Adrenal gland (tissue), 12 donors: ENCODE results near the gene PICK1. TPM values are rescaled to one million over a fixed set of nuclear protein-coding genes. Genes with fewer than 3 reads are reported as not detected.

Experiments
- DNase-seq, 7 donors: peaks; one replicate each; pipeline ENCODE4 v3.0.0-alpha.2; 2019 to 2020
- H3K27ac ChIP-seq, 5 donors: fragments of 200-600 bp; sonication (generic) in 4 of 5; 1 replicate in 3 of 5; 2 replicates in 2 of 5; pipeline versions ENCODE4 v1.5.1 to v1.8.0; 2016 to 2020; ENCODE audit warnings: mild to moderate bottlenecking in 1 of 5
- H3K27me3 ChIP-seq: fragments of 200-600 bp; 2 replicates; pipeline ENCODE4 v1.8.0; 2021
- H3K36me3 ChIP-seq, 2 donors: fragments of 200-600 bp; replicated peaks in 1 of 2; 1 replicate in 1 of 2; 2 replicates in 1 of 2; pipeline versions ENCODE4 v1.5.1 to v1.8.0; 2018 to 2022
- H3K4me1 ChIP-seq, 2 donors: fragments of 200-600 bp; replicated peaks in 1 of 2; 1 replicate in 1 of 2; 2 replicates in 1 of 2; pipeline versions ENCODE4 v1.5.1 to v1.8.0; 2018 to 2021
- H3K4me3 ChIP-seq, 4 donors: fragments of 200-600 bp; sonication (generic) in 3 of 4; one replicate each; pipeline ENCODE4 v1.5.1; 2016 to 2018
- H3K9me3 ChIP-seq, 3 donors: fragments of 200-600 bp; sonication (generic) in 1 of 3; replicated peaks in 1 of 3; 1 replicate in 2 of 3; 2 replicates in 1 of 3; pipeline versions ENCODE4 v1.5.1 to v1.8.0; 2016 to 2021
- POLR2A ChIP-seq, 2 donors: fragments of 450-650 bp; IDR thresholded peaks; one replicate each; pipeline ENCODE4 v1.6.1; 2017; ENCODE audit warnings: antibody characterized with exemption in 2 of 2, mild to moderate bottlenecking in 2 of 2, moderate library complexity in 1 of 2
- WGBS, 4 donors: extraction: QIAGEN DNeasy Blood & Tissue Kit in 2 of 4; methylation state at CpG; one replicate each; pipeline versions ENCODE4 v1.1.5 to v1.1.7; 2013 to 2017; 5-methylcytosine and 5-hydroxymethylcytosine counted together
- intact Hi-C, 2 donors: fragments of 100-400 bp; cut with DNase I; formaldehyde crosslinking; loops; one replicate each; pipeline versions ENCODE4 v1.14.1 to v1.15.0; 2022 to 2023
- polyA plus RNA-seq, 3 donors: library from polyadenylated mRNA; stranded (reverse); fragments of 200-250 nt in 2 of 3; fragments of 350-450 nt in 1 of 3; fragmentation: Illumina TruSeq in 1 of 3; extraction: RNeasy Lipid Tissue Mini Kit (QIAGEN cat#74804) in 1 of 3; gene quantifications; one replicate each; pipeline ENCODE4 v1.2.3, GENCODE V29; 2013 to 2014
- total RNA-seq, 9 donors: library from RNA; depleted of rRNA in 4 of 9; stranded (reverse); fragments of >200 nt in 4 of 9; fragments of 120-200 nt in 1 of 9; fragmentation: NEBNext Ultra II Directional in 1 of 9; extraction: Animal tissue kit (Norgen Biotek cat#: 25700) in 1 of 9; gene quantifications; one replicate each; pipeline versions ENCODE4 v1.1.0 to v1.2.4, GENCODE V29; 2013 to 2023
- TF ChIP-seq, protein P1 (sequence below), 6 experiments: fragments of 450-650 bp in 4 of 6; fragments of 200-600 bp in 2 of 6; sonication (generic) in 1 of 6; IDR thresholded peaks; 1 replicate in 5 of 6; 2 replicates in 1 of 6; pipeline versions ENCODE4 v1.5.1 to v1.8.0; 2016 to 2021; ENCODE audit warnings: antibody characterized with exemption in 6 of 6, mild to moderate bottlenecking in 2 of 6, moderate library complexity in 1 of 6
- donor health status: healthy with polysubstance abuse.
- donor health status: Bipolar disorder and iron deficiency.
- donor health status: DM: yes; HTN: yes; CAD: no.
- donor health status: DM: no; HTN: no; CAD: no.
- donor health status: DM: no; HTN: no; CAD: no.
- donor health status: DM: yes; HTN: yes; CAD: no.

The PICK1 gene
- total and polyA plus RNA-seq, 12 donors = 28.7 to 93.6 (median 39.0) TPM

DNA sequence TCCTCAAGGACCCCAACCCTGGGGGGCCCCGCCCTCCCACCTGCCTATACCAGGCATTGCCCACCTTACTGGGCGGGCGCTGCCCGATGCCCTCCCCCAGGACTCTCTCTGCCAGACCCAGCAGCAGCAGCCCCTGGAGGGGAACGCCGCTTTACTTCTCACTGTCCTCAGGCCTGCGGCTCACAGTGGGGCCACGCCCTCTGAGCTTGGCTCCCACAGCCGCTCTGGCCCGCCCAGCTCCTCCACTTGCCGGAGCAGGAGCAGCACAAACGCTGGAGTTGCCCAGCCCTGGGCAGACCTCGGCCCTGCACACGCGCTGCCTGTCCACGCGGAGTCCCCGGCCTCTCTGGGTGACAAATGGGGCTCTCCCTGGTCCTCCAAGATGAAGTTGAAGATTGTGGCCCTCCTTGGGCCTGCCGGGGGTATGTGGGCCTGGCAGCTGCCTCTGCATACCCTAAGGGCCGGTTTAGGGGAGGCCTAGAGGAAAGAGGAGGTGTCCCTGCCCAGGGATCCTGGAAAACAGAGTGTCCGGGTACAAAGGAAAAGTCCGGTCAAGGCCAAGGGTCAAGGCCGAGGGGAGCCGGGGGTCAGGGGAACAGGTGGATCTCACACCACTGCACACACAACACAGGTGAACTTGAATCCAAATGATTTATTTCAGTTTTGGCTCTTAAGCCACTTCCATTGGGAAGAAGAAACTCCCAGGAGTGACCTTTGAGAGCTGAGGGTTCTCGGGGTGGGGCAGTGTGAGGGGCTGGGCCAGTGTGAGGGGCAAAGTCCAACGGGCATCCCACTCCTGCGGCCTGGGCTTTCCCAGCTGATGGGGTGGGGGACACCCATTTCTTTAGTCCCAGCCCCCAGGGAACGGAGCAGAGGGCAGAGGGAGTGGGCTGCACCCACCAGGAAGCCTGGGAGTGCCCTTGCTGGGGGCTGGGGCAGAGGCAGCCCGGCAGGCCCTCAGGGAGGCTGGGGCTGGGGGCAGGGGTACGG, 54.0 kb downstream of the PICK1 start:
- H3K4me1 ChIP-seq = peaks cover 0 to 7% of the 10 kb centered on the region in 2 donors
- DNase-seq = no peak

DNA sequence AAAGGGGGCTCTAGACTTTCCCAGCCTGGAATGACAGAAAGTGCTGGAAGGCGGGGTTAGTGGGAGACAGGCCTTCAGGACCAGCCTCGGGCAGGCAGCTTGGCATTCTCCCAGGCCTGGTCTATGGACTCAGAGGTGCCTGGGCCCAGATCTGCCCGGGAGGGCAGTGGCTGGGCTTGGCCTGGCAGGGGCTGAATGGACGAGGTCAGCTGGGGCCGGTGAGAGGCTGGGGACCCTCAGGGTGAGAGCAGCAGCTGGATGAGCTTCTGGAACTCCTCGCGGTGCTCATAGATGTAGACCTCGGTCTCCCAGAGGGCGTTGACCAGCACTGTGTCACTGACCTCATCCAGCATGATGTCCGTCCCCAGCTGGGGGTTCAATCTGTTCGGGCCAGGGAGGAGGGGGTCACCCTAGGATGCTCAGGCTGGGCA, 54.7 kb downstream of the PICK1 start:
- Histone ChIP-seq H3K4me1 (peaks cover 0 to 7% of the 10 kb centered on the region in 2 donors), H3K27me3 (no peaks in the 10 kb centered on the region), H3K9me3 (no peaks in the 10 kb centered on the region), H3K36me3 (no peaks in the 10 kb centered on the region), H3K4me3 (no peak overlapping the region), H3K27ac (no peak overlapping the region)
- intact Hi-C loops = loop anchor here in 1 of 2 donors (10.0 kb wide), 2 partner anchors 113 to 243 kb away; no protein-coding TSS in a partner anchor
- TF ChIP-seq, protein P1, sequence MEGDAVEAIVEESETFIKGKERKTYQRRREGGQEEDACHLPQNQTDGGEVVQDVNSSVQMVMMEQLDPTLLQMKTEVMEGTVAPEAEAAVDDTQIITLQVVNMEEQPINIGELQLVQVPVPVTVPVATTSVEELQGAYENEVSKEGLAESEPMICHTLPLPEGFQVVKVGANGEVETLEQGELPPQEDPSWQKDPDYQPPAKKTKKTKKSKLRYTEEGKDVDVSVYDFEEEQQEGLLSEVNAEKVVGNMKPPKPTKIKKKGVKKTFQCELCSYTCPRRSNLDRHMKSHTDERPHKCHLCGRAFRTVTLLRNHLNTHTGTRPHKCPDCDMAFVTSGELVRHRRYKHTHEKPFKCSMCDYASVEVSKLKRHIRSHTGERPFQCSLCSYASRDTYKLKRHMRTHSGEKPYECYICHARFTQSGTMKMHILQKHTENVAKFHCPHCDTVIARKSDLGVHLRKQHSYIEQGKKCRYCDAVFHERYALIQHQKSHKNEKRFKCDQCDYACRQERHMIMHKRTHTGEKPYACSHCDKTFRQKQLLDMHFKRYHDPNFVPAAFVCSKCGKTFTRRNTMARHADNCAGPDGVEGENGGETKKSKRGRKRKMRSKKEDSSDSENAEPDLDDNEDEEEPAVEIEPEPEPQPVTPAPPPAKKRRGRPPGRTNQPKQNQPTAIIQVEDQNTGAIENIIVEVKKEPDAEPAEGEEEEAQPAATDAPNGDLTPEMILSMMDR (IDR thresholded peaks at IDR 0.05) = no peak
- TF ChIP-seq POLR2A (IDR thresholded peaks at IDR 0.05) = no peak
- DNase-seq = no peak
- 64 to 82% (median 79%) methylated on average over 7 to 11 of the region's 11 CpGs for WGBS, 4 donors

More for the DNA sequence above, 54.0 kb downstream of the PICK1 start:
- Histone ChIP-seq H3K36me3 (no peaks in the 10 kb centered on the region), H3K27me3 (no peaks in the 10 kb centered on the region), H3K27ac (no peak overlapping the region), H3K4me3 (no peak overlapping the region), H3K9me3 (no peaks in the 10 kb centered on the region)
- 86 to 92% (median 90%) methylated on average over 21 to 30 of the region's 30 CpGs for WGBS, 4 donors
- TF ChIP-seq, protein P1 (IDR thresholded peaks at IDR 0.05) = no peak
- TF ChIP-seq POLR2A (IDR thresholded peaks at IDR 0.05) = no peak
- intact Hi-C loops = loop anchor here in 1 of 2 donors (10.0 kb wide), 2 partner anchors 114 to 244 kb away; no protein-coding TSS in a partner anchor

DNA sequence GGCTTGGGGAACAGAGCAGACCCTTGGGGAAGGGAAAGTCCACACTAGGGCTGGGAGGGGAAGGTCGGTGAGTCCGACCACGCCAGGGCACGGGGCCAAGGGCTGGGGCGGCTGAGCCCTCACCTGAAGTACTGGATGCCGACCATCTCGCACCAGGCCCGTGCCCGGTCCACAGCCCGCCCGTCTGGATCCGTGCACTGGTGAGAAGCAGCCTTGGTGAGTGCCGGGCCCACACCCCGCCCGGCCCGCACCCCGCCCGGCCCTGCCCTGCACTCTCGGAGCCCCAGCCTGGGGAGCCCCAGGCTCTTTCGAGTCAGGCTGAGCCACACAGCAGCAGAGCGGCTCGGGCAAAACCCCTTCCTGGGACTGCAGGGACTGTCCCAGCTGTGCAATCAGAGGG, 55.2 kb downstream of the PICK1 start:
- intact Hi-C loops = loop anchor here in 1 of 2 donors (10.0 kb wide), 2 partner anchors 112 to 242 kb away; no protein-coding TSS in a partner anchor
- TF ChIP-seq, protein P1 (IDR thresholded peaks at IDR 0.05) = no peak
- no peak for TF ChIP-seq POLR2A (IDR thresholded peaks at IDR 0.05)
- H3K9me3 ChIP-seq = no peaks in the 10 kb centered on the region
- H3K4me1 ChIP-seq = peaks cover 0 to 7% of the 10 kb centered on the region in 2 donors
- 85 to 96% (median 95%) methylated on average over 9 to 22 of the region's 22 CpGs for whole genome bisulfite sequencing, 4 donors
- no peaks in the 10 kb centered on the region for H3K36me3 ChIP-seq
- no peak overlapping the region for H3K27ac ChIP-seq
- no peak for DNase-seq
- no peak overlapping the region for H3K4me3 ChIP-seq
- H3K27me3 ChIP-seq = no peaks in the 10 kb centered on the region
